Epidermal melanocyte (primary cell): ENCODE data around the gene KCNT1.

ENCODE experiments used
- DNase-seq: peaks from one replicate; pipeline ENCODE4 v3.0.0; 2011; ENCODE audit warnings: low spot score; ENCODE audit not compliant: insufficient read length

Gene KCNT1

DNA sequence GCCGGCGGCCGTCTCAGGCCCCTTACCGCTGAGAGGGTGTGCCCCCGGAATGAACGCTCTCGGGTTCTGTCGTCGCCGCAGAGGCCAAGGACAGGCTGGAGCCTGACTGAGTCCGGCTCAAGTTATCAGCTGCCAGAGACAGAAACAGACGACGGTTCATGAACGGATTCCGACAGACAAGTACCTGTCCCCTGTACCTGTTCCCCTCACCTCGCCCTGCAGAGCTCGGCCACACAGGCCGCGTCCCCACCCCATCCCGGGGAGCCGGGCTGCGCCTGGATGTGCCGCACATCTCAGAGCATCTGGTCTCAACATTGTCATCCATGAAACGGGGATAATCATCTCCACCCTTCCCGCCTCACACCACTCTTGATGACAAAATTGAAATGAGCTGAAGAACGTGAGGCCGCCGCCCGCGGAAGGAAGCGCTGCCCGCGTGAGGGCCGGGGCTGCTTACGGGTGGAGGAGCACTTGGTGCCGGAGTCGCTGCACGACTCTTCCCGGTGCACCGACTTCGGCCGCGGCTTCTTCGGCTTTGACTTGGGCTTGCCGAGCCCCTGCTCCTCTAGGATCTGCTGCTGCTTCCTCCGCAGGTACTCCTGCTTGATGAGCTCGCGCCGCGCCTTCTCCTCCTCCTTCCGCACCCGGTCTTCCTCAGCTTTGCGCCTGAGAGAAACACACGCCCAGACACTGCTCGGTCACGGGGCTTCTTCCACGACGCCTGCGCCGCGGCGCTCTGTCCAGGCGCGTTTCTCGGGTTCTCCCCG lies 116.1 kb downstream of the KCNT1 start:
- DNase-seq = no peak

DNA sequence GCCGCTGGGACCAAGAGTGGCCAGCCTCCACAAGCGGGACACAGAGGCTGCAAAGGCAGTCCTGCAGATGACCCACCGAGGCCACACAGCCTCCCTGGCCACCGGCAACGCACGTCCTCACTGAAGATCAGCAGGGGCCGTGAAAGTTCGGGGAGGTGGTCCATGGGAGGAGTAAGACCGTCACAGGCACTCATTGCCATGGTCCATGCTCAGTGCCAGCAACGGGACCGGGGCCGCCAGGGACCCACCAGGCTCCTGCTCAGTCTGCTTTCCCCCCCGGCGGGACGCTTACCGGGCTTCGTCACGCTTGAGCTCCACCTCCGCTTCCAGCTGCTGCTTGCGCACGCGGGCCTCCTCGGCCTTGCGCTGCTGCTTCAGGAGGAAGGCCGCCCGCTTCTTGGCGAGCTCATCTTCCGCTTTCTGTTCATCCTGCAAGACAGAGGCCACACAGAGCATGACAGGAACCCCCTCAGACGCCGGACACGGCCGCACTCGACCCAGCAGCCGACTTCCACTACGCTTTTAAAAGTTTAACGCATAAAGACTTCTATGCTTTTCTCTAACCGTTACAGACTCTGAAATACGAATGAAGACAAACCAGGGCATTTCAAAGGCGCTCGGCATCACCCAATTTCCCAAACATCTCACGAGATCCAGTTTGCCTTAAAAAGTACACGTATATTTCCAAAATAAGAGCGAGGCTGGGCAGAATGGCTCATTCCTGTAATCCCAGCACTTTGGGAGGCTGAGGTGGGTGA lies 116.9 kb downstream of the KCNT1 start:
- DNase-seq = no peak

DNA sequence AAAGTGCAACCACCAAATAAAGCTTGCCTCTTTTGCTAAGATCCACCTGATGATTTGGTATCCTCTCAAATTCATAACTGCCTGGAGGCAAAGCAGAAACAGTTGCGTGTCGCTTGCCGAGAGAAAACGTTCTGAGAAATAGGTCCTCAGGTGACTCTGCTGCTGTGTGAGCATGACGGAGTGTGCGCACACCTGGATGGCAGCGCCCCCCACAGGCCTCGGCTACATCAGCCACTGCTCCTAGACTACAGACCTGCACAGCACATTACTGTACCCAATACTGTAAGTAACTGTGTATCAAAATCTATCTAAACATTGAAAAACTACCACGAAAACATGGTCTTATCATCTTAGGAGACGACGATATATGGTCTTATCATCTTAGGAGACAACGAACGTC lies 117.9 kb downstream of the KCNT1 start:
- DNase-seq = no peak

DNA sequence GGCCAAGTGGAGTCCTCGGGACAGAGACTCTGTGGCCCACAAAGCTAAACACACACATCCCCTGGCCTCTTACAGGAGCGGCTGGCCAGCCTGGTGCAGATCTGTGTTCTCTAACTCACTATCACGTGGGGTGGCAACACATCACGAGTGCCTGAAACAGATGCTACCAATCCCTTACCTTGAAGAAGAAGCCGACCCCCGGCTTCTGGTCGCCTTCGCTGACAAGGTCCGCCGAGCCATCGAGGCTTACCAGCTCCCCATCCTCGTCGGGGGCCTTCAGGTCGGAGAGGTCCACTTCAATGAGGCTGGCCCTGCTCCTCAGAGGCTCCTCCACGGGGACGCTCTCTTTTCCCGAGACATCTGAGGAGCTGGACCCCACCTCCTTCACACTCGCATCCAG lies 118.7 kb downstream of the KCNT1 start:
- DNase-seq = no peak

GRCh38 chr9:135821116-135821515 lies 119.1 kb downstream of the KCNT1 start:
- DNase-seq = no peak

GRCh38 chr9:135821733-135822373 lies 119.9 kb downstream of the KCNT1 start:
- DNase-seq = no peak

DNA sequence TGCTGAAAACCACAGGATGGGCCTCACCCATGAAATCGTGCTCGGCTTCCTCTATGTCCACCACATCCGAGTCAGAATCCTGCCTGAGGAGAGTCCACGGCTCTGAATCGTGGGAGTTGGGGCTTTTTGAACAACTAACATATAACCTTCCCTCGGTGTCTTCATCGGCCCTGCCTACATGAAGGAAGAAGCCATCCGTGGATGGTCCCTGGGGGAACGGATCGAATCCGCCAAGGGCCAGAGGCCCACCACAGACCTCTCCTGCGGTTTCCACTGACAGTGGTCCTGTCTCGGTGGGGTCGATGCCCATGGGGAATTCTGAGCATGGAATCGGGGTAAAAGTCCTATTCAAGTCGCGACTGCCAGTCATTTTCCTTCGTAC lies 120.4 kb downstream of the KCNT1 start:
- DNase-seq = no peak

- no peak for DNase-seq
Measured at GRCh38 chr9:135823036-135823435, 121.1 kb downstream of the KCNT1 start.

DNA sequence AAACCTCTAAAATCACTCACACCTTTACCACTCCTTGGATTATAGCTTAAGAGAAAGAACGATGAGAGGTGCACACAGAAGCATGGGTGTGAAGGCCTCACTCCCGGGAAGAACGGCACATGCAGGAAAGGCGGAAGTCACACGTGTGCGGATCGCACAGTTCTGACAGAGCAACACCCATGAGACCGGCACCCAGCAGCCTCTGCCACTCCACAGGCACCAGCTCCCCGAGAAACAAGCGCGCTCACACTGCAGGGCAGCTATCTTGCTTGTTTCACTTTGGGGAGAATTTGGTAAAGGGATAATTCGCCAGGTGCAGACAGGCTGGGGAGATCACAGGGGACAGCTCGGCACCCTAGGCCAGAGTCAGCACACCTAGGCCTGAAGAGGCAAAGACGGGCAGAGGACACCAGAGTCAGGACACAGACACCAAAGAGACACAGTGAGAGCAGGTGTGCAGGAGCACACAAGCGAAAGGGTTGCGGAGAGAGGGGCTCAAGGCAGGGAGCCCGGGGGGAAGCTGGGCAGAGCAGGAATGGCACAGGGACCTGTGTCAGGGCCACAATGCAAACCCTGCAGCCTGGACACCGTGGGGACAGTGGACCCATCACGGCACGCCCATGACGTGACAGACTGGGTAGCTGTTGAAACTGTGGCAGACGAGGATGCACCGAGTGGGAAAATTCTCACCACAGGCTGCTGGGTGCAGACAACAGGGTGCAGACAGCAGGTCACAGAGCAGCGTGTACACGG lies 123.6 kb downstream of the KCNT1 start:
- DNase-seq = no peak

DNA sequence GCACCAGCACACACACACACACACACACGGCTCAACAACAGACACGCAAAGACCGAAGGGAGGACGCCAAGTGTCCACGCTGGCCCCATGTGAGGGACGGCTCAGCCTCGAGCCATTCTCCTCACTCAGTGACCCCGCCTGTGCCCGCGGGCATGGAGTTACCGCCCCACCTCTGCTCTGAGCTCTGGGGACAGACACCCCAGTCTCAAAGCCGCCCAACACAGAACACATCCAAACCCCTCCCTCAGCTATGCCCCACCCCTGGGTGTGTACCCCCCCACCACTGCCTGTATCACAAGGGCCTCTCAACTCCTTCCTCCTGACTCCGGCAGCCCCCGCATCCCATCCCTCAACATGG lies 124.2 kb downstream of the KCNT1 start:
- no peak for DNase-seq

GRCh38 chr9:135827301-135827700 lies 125.3 kb downstream of the KCNT1 start:
- DNase-seq = no peak

GRCh38 chr9:135827866-135828580 lies 126.0 kb downstream of the KCNT1 start:
- DNase-seq = no peak

DNA sequence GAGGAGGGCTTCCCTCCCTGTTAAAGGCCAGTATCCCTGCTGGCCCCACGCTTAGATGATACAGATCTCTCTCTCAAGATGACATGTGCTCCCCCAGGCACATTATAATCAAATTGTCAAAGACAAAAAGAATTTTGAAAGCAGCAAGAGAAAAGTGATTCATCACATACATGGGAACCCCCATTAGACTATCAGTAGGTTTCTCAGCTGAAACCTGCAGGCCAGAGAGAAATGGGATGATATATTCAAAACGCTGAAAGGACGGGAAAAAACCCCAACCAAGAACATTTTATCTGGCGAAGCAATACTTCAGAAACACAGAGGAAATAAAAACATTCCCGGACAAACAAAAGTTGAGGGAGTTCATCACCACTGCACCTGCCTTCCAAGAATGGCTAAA lies 126.7 kb downstream of the KCNT1 start:
- no peak for DNase-seq

DNA sequence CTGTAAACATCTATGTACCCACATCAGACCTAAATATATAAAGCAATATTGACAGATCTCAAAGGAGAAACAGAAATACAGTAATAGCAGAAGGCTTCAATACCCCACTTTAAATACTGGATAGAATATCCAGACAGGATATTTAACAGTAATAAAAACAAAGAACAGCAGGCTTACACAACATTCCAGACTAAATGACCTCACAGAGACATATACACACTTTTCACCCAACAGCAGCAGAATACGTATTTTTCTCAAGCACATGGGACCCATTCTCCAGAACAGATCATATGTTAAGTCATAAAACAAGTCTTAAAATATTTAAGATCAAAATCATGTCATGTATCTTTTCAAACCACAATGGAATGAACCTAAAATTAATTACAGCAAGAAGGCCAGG lies 128.5 kb downstream of the KCNT1 start:
- DNase-seq = no peak

DNA sequence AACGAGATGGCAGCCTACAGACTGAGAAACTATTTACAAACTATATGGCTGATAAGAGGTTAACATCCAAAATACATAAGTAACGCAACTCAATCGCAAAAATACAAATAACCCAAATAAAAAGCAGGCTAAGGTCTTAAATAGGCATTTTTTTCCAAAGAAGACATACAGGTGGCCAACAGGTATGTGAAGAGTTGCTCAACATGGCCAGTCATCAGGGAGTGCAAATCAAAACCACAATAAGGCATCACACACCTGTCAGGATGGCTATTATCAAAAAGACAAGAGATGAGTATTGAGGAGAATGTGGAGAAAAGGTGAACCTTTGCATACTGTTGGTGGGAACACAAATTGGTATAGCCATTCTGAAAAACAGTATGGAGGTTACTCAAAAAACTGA lies 131.9 kb downstream of the KCNT1 start:
- no peak for DNase-seq

GRCh38 chr9:135835131-135835530 lies 133.1 kb downstream of the KCNT1 start:
- DNase-seq = no peak

GRCh38 chr9:135839516-135839915 lies 137.5 kb downstream of the KCNT1 start:
- DNase-seq = no peak

DNA sequence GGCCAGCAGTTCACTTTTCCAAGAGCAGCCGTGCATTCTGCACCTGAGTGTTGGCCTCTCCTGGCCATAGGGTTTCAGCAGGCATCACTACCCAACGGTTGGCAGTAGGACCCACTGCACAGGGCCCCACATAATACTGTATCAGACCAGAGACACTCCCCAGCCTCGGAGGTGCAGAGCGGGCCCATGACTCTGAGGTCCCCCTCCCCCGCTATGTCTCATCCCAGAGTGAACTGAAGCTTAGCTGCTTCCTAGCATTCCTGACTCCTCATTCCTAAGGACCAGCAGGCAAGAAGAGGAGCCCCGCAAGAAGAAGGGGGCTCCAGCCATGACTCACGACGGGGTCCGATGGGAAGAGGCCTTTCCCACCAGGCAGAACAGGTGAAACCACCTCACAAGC lies 138.1 kb downstream of the KCNT1 start:
- no peak for DNase-seq

DNA sequence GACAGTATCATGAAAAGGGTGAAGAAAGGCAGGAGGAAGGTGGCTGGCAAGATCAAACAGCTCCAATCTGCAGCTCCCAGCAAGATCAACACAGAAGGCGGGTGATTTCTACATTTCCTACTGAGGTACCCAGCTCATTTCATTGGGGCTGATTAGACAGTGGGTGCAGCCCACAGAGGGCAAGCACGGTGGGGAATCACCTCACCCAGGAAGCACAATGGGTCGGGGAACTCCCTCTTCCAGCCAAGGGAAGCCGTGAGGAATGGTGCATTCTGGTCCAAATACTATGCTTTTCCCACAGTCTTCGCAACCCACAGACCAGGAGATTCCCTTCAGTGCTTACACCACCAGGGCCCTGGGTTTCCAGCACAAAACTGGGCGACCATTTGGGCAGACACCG lies 138.6 kb downstream of the KCNT1 start:
- DNase-seq = no peak
